ENCODE results near the gene LMTK3.
A peak's percentile ranks its signal among the peaks of the same experiment; 100 is the strongest.

Gene LMTK3, protein sequence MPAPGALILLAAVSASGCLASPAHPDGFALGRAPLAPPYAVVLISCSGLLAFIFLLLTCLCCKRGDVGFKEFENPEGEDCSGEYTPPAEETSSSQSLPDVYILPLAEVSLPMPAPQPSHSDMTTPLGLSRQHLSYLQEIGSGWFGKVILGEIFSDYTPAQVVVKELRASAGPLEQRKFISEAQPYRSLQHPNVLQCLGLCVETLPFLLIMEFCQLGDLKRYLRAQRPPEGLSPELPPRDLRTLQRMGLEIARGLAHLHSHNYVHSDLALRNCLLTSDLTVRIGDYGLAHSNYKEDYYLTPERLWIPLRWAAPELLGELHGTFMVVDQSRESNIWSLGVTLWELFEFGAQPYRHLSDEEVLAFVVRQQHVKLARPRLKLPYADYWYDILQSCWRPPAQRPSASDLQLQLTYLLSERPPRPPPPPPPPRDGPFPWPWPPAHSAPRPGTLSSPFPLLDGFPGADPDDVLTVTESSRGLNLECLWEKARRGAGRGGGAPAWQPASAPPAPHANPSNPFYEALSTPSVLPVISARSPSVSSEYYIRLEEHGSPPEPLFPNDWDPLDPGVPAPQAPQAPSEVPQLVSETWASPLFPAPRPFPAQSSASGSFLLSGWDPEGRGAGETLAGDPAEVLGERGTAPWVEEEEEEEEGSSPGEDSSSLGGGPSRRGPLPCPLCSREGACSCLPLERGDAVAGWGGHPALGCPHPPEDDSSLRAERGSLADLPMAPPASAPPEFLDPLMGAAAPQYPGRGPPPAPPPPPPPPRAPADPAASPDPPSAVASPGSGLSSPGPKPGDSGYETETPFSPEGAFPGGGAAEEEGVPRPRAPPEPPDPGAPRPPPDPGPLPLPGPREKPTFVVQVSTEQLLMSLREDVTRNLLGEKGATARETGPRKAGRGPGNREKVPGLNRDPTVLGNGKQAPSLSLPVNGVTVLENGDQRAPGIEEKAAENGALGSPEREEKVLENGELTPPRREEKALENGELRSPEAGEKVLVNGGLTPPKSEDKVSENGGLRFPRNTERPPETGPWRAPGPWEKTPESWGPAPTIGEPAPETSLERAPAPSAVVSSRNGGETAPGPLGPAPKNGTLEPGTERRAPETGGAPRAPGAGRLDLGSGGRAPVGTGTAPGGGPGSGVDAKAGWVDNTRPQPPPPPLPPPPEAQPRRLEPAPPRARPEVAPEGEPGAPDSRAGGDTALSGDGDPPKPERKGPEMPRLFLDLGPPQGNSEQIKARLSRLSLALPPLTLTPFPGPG (N-terminal part only)

DNA sequence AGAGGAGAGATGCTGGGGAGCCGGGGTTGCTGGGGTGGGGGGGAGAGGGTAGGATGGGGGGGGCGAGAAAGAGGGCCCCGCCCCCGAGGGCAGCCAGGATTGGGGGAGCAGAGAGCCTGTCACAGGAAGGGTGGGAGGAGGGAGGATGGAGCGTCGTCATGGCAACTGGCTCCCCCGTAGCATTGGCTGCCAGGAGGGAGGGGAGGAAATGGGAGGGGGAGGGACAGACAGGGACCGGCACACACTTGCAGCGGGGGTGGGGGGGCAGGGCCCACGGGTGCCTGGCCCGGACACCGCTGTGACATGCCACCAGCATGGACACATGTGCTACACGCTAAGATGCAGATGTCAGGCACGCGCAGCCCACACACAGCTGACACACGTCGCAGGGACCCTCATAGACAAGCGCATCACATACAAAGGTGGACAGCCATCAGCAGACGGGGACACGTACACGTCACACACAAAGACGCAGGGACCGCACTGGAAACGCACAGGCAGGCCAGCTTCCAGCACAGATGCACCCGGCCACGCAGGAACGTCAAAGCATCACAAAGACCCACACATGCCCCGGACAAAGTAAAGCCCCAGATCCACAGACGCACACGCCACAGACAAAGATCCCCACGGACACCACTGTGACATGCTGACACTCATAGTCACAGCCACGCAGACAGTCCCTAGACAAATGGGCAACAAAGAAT lies at the start of gene LMTK3:
TSS of gene LMTK3 (minus strand) at position 36 of the 704 bp plus-strand sequence. CDS start 259 bp downstream, outside the sequence.
- peak; percentile 71 for DNase-seq (ENCODE audit: low read depth)

DNA sequence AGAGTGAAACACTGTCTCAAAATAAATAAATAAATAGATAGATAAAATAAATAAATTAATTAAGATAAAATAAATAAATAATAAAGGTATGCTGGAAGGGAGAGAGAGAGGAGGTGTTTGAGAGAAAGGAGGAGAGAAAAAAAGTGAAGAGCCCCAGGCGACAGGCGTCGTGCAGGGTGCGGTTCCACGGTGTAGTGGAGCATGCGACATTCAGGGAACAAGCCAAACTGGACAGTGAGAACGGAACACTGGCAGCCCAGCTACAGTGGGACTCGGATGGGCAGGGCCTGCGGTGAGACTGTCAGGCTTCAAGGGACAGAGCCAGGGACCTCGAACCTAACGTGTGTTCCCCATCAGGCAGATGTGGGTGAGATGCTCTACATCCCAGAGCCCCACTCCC lies 49.8 kb upstream of the LMTK3 start:
- DNase-seq (ENCODE audit: low read depth) = no peak

DNA sequence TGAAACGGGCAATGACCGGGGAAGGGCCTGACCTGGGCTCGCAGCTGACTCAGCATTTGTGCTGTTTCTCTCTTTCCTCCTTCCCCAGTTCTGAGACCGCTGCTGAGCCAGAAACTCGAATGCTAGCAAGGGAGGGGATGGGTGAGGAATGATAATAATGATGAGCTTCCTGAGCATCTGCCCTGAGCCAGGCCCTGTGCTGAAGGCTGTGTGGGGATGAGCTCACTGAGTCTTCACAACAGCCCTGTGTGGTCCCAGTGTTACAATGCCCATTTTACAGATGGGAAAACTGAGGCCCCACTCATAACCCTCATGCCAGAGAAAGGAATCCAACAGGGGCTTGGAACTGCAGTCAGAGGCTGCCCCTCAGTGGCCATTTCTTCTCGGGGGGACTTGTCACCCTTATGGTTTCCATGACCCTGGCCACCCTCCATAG lies 48.5 kb upstream of the LMTK3 start:
- no peak for DNase-seq (ENCODE audit: low read depth)

DNA sequence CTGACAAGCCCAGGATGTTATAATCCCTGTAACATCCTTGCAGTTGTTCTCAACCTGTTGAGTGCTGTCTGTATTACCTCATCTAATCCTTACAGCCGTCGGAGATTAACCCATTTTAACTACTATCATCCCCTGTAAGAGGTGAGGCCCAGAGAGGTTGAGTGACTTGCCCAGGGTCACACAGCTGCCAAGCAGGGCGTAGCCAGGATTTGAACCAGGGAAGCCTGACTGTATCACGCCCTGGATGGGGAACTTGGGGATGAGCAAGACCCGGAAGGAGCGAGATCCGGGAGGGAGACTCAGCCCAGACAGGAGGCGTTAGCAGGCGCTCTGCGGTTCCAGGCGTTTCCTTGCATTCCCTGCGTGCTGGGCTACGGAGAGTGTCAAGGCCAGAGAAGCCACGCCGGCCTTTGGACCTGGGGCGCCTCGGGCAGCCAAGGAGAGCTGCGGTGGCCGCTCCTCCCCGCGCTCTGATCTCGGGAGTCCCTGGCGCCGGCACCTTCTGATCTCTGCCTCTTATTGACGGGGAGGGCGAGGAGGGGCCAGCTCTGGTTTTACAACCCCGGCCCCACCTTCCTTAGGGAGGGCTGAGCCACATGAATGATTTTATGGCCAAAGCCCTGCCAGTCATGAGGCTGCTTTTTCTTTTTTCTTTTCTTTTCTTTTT lies 46.5 kb upstream of the LMTK3 start:
- DNase-seq (ENCODE audit: low read depth) = no peak

DNA sequence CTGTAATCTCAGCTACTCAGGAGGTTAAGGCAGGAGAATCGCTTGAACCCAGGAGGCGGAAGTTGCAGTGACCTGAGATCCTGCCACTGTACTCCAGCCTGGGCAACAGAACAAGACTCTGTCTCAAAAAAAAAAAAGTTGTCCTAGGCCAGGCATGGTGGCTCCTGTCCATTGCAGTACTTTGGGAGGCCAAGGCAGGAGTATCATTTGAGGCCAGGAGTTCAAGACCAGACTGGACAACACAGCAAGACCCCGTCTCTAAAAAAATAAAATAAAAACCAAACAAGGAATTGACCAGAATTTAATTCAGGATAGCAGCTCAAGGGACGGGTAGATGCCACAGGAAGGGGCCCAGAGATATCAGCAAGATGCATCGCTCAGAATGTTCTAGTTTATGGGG lies 45.2 kb upstream of the LMTK3 start:
- no peak for DNase-seq (ENCODE audit: low read depth)

DNA sequence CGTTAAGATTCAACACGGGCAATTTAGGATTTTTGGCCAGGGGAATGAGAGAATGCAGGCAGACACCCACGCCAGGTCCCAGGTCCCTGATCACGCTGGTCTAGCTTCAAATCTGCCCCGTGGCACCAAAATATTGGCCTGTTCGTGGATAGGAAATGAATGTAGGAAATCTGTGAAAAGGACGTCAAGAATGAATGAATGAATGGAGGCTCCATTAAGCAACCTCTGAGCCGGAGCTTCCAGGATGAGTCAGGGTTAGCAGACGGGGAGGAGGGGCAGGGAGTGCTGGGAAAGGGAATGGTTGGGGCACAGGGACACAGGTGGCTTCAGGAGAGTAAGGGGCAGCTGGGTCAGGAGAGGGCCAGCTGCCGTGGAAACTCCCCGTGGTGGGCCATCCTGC lies 44.5 kb upstream of the LMTK3 start:
- DNase-seq (ENCODE audit: low read depth) = no peak

DNA sequence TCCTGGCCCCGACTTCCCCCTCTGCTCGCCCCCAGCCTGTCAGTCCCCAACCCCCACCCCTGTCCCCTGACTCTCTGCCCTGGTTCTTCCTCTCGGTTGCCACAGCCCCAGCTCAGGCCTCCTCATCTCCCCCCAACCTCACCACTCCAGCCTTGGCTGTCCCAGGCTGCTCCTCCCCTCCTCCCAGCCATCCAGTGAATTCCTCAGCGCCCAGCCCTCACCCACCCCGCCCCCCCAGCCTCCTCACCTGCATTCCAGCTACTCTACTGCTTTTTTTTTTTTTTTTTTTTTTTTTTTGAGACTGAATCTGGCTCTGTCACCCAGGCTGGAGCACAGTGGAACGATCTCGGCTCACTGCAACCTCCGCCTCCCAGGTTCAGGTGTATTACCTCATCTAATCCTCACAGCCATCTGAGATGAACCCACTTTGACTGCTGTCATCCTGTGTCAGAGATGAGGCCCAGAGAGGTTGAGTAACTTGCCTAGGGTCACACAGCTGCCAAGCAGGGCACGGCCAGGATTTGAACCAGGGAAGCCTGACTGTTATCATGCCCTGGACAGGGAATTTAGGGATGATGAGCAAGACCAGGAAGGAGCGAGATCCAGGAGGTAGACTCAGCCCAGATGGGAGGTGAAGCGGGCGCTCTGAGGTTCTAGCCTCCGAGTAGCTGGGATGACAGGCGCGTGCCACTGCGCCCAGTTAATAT lies 42.9 kb upstream of the LMTK3 start:
- DNase-seq (ENCODE audit: low read depth) = no peak

DNA sequence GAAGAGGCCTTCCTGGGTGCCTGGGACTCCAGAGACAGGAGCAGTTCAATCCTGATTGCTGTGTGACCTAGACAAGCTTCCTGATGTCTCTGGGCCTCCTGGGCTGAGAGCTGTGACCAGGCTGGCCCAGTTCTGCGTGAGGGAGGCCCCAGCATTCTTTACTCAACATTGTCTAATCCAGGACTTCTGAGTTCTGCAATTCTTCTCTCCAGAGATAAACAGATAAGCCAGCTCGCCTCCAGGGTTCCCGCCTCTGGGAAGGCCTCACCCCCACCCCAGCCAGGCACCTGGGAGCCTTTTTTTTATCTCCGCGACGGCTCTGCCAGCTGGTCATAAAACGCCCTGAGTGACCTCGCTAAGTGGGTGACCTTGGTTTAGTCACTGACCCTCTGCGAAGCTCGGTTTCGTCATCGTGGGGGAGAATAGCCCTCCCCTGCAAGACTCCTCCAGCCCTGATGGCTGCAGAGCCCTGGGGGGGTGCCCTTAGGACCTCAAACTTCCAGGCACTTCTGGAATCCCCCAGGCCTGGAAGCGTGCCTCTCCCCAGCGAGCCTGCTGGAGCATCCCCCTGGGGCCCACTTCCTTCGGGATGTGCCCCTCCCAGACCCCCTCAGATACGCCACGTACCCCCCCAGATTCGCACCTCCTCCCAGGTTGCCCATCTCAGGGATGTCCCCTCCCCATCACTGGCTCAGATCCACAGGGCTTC lies 42.2 kb upstream of the LMTK3 start:
- DNase-seq (ENCODE audit: low read depth) = no peak

DNA sequence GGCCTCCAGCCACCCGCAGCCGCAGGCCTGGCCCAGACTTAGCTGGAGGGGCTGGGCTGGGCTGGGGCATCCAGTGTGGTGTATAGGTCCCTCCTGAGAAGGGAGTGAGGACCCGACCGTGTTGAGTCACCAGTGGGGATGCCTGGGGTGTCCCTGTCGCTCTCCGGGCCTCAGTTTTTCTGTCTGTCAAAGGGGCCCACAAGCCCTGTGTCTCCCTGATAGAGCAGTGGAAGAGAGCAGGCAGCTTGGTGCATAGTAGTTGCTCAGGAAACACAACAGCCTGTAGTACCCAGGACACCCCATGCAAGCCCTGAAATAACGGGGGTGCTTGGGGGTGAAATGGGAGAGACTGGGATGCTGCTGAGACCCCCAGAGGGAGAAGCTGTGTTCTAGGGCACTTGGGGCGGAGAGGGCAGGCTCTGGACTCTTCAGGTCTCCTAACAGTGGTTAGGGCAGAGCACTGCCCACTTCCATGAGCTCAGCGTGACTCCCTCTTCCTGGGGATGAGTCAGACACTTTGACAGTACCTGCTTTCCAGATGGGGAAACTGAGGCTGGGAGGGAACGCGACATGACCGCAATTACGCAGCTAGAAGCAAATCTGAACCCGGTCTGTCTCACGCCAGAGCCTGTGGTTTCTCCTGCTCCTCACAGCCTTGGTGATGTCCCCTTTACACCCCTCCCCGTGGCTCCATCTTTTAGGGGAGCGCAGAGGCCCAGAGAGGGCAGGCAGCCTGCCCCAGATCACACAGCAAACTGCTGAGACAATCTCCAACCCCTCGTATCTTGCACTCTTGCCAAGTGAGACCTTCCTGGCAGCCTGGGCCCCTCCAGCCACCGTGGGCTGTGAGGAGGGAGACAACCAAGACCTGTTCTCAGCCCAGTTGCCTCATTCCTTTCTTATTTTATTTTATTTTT lies 41.0 kb upstream of the LMTK3 start:
- no peak for DNase-seq (ENCODE audit: low read depth)

DNA sequence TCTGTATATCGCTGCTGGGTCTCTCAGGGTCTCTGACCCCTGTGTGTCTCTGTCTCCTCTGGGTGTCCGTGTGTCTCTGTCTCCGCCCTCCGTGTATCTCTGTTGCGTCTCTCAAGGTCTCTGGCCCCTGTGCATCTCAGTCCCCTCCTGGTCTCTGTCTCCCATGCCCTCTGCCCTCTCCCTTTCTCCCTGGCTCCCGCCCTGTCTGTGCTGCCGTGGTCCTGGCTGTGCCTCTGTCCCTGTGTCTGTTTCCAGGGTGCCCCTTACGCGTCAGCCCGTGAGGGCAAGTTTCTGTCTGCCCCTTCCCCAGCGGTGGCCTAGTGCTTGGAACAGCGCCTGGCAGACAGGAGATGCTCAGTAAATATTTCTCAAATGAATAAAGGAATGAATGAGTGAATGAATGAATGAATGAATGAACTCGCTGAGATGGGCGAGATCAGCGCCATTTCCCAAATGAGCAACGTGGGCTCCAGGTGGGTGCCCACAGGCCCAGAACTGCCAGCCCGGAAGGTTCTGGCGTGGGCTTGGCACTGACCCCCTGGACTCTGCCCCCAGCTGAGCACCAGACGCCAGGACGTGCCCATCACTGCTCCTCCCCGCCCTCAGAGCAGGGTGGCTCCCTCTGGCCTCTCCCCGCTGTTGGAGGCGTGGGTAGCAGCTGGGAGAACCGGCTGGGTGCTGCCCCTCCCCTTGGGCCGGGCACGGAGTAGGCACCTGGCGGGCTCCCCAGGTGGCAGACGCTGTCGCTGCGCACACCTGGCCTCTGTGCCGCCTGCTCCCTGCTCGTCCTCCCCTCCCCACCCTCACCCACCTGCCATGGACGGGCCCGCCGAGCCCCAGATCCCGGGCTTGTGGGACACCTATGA lies 40.0 kb upstream of the LMTK3 start, which contains the start of gene SULT2B1:
TSS of gene SULT2B1 (plus strand) at position 736 of the 866 bp plus-strand sequence. CDS start at position 817, 81 bp downstream.
- DNase-seq (ENCODE audit: low read depth) = no peak

DNA sequence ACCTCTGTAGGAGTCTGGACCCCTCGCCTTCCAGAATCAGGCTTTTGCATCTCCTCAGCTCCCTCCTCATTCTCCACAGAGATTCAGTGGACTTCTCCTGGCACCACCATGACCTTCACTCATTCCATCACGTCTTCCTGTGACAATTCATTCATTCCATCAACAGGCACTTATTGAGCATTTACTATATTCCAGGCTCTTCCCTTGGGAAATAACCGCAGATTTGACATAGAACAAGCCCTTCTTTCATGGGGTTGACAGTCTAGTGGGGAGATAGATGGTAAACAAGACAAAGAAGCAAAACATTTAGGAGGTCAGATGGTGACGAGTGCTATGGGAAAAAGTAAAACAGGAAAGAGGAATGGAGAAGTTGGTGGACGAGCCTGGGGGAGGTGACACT lies 37.7 kb upstream of the LMTK3 start:
- DNase-seq (ENCODE audit: low read depth) = no peak

DNA sequence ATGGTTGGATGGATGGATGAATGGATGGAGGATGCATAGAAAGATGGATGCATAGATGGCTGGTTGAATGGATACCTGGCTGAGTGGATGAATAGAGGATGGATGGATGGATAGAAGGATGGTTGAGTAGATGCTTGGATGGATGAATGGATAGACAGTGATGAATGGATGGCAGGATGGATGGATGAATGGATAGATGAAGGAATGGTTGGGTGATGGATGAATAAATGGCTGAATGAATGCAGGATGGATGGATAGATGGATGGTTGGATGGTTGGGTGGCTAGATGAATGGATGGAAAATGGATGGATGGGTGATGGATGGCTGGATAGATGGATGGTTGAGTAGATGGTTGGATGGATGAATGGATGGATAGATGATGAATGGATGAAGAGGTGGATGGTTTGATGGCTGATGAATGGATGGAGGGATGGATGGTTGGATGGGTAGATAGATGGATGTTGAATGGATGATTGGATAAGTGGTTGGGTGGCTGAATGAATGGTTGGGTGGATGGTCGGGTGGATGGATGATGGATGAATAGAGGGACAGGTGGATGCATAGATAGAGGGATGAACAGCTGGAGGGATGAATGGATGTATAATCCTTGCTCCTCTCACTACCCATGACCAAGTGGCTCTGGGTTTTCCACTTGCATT lies 36.7 kb upstream of the LMTK3 start:
- no peak for DNase-seq (ENCODE audit: low read depth)

DNA sequence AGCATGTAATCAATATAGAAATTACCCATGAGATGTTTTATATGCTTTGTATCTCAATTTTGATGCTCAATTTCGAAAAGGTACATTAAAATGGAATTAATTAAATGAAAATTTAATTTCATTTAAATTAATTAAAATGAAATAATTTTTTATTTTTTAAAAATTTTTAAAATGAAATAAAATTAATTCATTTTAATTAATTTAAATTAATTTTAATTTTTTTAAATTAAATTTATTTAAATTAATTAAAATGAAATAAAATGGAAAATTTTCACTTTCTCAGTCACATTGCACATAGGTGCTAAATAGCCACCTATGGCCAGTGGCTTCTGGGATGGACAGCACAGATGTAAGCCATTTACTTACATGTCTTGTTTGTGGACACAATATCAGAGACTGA lies 36.1 kb upstream of the LMTK3 start:
- no peak for DNase-seq (ENCODE audit: low read depth)

DNA sequence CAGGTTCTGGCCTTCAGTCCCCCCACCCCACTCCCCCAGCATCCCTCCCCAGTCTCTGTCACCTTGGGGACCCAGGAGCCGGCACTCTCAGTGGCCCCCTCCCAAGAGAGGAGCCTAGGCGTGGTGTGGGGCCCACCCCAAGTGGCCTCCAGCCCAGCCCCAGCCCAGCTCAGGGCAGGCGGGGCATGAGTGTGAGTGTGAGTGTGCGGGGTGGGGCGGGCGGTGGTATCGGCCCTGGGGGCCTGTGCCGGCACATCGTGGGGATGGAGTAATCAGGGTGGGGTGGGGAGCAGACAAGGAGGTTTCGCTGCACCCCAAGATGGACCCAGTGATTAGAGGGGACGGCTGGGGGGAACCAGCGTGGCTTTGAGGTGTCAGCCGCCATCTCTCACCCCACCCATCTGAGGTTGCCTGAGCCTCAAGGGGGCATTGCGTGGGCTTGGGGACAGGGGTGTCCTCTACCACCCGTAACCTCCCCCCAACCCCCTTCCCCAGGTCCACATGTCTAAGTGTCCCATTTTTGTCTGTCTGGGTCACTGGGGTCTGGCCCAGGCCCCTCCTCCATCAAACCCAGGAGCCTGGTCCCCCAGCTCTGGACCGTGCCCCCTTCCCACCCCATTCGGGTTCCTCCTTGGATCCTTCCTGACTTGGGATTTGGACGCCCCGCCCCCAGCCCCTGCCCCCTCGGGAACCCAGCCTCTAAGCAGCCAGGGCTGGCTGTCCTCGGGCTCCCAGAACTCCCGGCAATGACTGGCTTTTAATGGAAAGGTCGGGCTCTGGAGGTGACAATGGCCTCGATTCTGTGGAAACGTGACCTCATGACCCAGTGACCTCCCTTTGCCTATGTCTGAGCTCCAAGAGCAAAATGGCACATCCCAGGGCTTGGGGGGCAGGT lies 33.5 kb upstream of the LMTK3 start:
- DNase-seq (ENCODE audit: low read depth) = no peak

DNA sequence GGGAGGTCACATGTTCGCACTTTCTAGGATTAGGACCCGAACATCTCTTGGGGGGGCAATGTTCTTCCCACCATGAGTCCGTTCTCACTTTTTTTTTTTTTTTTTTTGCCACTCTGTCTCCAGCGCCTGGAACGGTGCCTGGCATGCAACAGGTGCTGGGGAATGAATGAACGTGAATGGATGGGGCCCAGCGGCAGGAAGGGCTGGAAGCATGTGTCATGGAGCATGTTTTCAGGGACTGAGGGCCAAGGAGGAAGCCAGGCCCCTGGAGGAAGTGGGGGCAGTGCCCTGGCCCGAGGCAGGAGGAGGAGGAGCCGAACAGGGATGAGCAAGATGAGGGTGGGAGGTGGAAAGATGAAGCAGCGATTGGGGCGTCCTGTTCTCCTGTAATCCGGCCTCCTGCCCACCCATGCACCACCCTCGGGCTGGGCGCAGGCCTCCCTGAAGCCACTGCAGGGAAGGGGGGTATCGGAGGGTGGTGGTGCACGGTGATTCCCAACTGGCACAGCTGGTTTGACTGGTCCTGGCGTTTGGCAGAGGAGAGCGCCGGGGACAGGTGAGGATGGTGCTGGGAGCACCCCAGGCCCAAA lies 31.6 kb upstream of the LMTK3 start:
- no peak for DNase-seq (ENCODE audit: low read depth)

DNA sequence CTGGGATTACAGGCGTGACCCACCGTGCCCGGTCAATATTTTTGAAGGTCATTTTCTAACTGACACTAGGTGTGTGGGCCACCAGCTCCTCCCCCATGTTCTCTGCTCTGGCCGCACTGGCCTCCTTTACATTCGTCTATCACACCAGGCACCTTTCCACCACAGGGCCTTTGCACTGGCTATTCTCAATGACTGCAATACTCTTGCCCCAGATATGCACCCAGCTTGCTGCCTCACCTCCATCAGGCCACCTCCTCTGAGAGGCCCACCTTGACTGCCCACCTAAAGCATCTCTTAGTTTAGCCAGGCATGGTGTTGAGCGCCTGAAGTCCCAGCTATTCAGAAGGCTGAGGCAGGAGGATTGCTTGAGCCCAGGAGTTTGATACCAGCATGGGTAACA lies 30.2 kb upstream of the LMTK3 start:
- DNase-seq (ENCODE audit: low read depth) = no peak
